Suppressor macrophage treated with lipopolysaccharide for 4 hours (primary cell): ENCODE data around the gene PUS3.
"Not testable (repeated sequence)": the region's sequence is repeated elsewhere in the genome, so short reads cannot be mapped to it uniquely, and the experiment has no call there.

Experiments
- DNase-seq: peaks from one replicate; pipeline ENCODE4 v3.0.0-alpha.2; 2020

PUS3 gene

GRCh38 chr11:125916683-125917347 lies 13.8 kb upstream of the PUS3 start:
- no peak for DNase-seq

GRCh38 chr11:125914601-125915000 lies 11.6 kb upstream of the PUS3 start:
- DNase-seq = not testable (repeated sequence)

- no peak for DNase-seq
Measured at GRCh38 chr11:125910226-125910849, 7.3 kb upstream of the PUS3 start.

GRCh38 chr11:125904678-125905077 lies 1.7 kb upstream of the PUS3 start:
- DNase-seq = no peak

- no peak for DNase-seq
Measured at GRCh38 chr11:125903711-125904659, 979 bp upstream of the PUS3 start, which contains the start of gene DDX25. Gene DDX25, plus strand, starts transcription at chr11:125904508. Its CDS starts 10 bp downstream, at chr11:125904518.

- DNase-seq = peak; percentile 3
Measured at GRCh38 chr11:125902277-125902926, 604 bp downstream of the PUS3 start.

GRCh38 chr11:125901872-125902271 lies 1.1 kb downstream of the PUS3 start:
- no peak for DNase-seq

- DNase-seq = no peak
Measured at GRCh38 chr11:125892994-125893393, 10.0 kb downstream of the PUS3 start.

- DNase-seq = no peak
Measured at GRCh38 chr11:125892071-125892470, 10.9 kb downstream of the PUS3 start.

GRCh38 chr11:125890447-125891100 lies 12.4 kb downstream of the PUS3 start:
- DNase-seq = no peak

- peak; percentile 98 for DNase-seq
Measured at GRCh38 chr11:125887373-125888324, 15.4 kb downstream of the PUS3 start, which contains the start of gene HYLS1. Gene HYLS1, plus strand, starts transcription at chr11:125887668. Its CDS starts 11,701 bp downstream, at chr11:125899369.

GRCh38 chr11:125886997-125887372 lies 16.0 kb downstream of the PUS3 start:
- DNase-seq = peak; percentile 15

- no peak for DNase-seq
Measured at GRCh38 chr11:125883375-125883774, 19.6 kb downstream of the PUS3 start.

GRCh38 chr11:125881291-125881690 lies 21.7 kb downstream of the PUS3 start:
- DNase-seq = no peak

GRCh38 chr11:125874556-125875124 lies 28.4 kb downstream of the PUS3 start:
- DNase-seq = peak; percentile 78

- DNase-seq = no peak
Measured at GRCh38 chr11:125873881-125874555, 29.0 kb downstream of the PUS3 start.

- DNase-seq = no peak
Measured at GRCh38 chr11:125872138-125872491, 30.9 kb downstream of the PUS3 start.

- DNase-seq = peak; percentile 12
Measured at GRCh38 chr11:125871391-125872137, 31.4 kb downstream of the PUS3 start.

- DNase-seq = no peak
Measured at GRCh38 chr11:125869521-125869920, 33.5 kb downstream of the PUS3 start.
